ENCODE data around the gene KCNQ1.

- TF ChIP-seq CTCF (IDR thresholded peaks at IDR 0.05) (no peak), EZH2 (IDR thresholded peaks at IDR 0.05; ENCODE audit: borderline replicate concordance, insufficient read depth, low read depth, low read length, poor library complexity, severe bottlenecking) (no peak)
Observed at GRCh38 chr11:2796508-2797113, 351.8 kb downstream of the KCNQ1 start.

Measured in B cell (primary cell).